K562 treated with DMSO at 1 percent for 12 hours (cell line): ENCODE measurements around the gene TTC21A. TPM values are rescaled to one million over a fixed set of nuclear protein-coding genes. Genes with fewer than 3 reads are reported as not detected.

ENCODE experiments used
- total RNA-seq: library from RNA; unstranded; fragments of 300-600 nt; gene quantifications from 2 replicates; pipeline ENCODE4 v1.2.3, GENCODE V29; 2022; ENCODE audit not compliant: insufficient read depth

Gene TTC21A, protein sequence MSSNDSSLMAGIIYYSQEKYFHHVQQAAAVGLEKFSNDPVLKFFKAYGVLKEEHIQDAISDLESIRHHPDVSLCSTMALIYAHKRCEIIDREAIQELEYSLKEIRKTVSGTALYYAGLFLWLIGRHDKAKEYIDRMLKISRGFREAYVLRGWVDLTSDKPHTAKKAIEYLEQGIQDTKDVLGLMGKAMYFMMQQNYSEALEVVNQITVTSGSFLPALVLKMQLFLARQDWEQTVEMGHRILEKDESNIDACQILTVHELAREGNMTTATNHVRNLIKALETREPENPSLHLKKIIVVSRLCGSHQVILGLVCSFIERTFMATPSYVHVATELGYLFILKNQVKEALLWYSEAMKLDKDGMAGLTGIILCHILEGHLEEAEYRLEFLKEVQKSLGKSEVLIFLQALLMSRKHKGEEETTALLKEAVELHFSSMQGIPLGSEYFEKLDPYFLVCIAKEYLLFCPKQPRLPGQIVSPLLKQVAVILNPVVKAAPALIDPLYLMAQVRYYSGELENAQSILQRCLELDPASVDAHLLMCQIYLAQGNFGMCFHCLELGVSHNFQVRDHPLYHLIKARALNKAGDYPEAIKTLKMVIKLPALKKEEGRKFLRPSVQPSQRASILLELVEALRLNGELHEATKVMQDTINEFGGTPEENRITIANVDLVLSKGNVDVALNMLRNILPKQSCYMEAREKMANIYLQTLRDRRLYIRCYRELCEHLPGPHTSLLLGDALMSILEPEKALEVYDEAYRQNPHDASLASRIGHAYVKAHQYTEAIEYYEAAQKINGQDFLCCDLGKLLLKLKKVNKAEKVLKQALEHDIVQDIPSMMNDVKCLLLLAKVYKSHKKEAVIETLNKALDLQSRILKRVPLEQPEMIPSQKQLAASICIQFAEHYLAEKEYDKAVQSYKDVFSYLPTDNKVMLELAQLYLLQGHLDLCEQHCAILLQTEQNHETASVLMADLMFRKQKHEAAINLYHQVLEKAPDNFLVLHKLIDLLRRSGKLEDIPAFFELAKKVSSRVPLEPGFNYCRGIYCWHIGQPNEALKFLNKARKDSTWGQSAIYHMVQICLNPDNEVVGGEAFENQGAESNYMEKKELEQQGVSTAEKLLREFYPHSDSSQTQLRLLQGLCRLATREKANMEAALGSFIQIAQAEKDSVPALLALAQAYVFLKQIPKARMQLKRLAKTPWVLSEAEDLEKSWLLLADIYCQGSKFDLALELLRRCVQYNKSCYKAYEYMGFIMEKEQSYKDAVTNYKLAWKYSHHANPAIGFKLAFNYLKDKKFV (N-terminal part only)
- total RNA-seq: 0.55 and 3.5 TPM in 2 replicates

GRCh38 chr3:39107388-39108199, at the start of gene TTC21A, which contains the start of gene GORASP1:
TSS of gene TTC21A (plus strand) at chr3:39107680. CDS start at chr3:39107838, 158 bp downstream.
TSS of gene GORASP1 (minus strand) at chr3:39107627. CDS start at chr3:39107541, 86 bp downstream.

Other genes starting within 250 kb of the TTC21A start
- not detected in 2 replicates for gene SCN11A, start 55.7 kb upstream of the TTC21A start, total RNA-seq
- 10.7 and 30.9 TPM in 2 replicates for gene WDR48, start 55.7 kb upstream of the TTC21A start, total RNA-seq
- 35.0 and 86.2 TPM in 2 replicates for gene GORASP1, start 53 bp upstream of the TTC21A start, total RNA-seq
- 22.7 and 36.5 TPM in 2 replicates for gene CSRNP1, start 45.9 kb downstream of the TTC21A start, total RNA-seq
- gene XIRP1, start 84.9 kb downstream of the TTC21A start, total RNA-seq: not detected in 2 replicates
- not detected in 2 replicates for gene CX3CR1, start 172.4 kb downstream of the TTC21A start, total RNA-seq
- gene CCR8, start 222.0 kb downstream of the TTC21A start, total RNA-seq: not detected in 2 replicates